Activated CD4-positive, alpha-beta T cell treated with anti-CD3 and anti-CD28 coated beads, Interleukin-2, amount 50 U/mL, for 24 hours (primary cell): ENCODE measurements around the gene MFSD1.

Source experiments
- DNase-seq, 2 donors: peaks; one replicate each; pipeline ENCODE4 v3.0.0-alpha.2; 2020; ENCODE audit warnings: low read depth in 1 of 2, low spot score in 1 of 2

Gene MFSD1, protein sequence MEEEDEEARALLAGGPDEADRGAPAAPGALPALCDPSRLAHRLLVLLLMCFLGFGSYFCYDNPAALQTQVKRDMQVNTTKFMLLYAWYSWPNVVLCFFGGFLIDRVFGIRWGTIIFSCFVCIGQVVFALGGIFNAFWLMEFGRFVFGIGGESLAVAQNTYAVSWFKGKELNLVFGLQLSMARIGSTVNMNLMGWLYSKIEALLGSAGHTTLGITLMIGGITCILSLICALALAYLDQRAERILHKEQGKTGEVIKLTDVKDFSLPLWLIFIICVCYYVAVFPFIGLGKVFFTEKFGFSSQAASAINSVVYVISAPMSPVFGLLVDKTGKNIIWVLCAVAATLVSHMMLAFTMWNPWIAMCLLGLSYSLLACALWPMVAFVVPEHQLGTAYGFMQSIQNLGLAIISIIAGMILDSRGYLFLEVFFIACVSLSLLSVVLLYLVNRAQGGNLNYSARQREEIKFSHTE

DNA sequence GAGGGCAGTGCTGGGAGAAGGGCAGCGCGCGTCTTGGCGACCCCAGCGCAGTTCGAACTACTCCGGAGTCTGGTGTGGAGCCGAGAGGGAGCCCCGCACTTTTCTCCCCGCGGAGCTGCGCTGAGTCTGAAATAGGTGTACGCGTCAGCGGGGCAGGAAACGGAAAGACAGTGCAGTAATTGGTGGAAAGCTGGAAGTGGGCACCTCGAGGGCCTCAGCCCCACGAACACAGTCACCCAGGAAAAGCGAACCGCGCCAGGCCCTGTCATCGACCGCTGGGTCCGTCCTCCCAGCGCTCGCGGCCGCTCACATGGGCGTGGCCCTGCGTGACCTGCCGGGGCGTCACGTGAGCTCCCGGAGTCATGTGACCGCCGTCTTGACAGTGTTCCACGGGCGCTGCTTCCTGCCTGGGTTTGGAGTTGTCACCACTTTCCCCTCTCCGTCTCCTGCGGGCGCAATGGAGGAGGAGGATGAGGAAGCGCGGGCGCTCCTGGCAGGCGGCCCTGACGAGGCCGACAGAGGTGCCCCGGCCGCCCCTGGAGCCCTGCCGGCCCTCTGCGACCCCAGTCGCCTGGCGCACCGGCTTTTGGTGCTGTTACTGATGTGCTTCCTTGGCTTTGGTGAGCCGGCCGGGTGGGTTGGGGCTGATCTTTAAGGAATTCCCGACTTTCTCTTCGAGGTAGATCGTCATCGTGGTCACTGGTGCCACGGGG, at the start of gene MFSD1:
Gene MFSD1 (plus strand): TSS at position 359 of the 713 bp plus-strand sequence. CDS start 99 bp downstream, at position 458.
- DNase-seq, result peak; percentile 71 to 85

DNA sequence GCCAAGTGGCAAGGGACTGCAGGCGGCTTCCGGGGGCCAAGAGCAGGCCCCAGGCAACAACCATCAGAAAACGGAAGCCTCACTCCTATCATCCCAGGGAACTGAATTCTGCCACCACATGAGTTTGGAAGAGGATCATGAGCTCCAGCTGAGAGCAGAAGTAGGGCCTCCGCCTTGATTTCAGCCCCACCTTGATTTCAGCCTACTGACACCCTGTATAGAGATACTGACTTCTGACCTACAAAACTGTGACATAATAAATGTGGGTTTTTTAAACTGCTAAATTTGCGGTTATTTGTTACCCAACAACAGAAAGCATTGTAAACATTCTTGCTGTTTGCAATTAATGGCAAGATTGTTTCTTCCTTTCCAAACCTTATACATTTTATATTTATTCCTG, 48.0 kb upstream of the MFSD1 start:
- DNase-seq, result no peak

DNA sequence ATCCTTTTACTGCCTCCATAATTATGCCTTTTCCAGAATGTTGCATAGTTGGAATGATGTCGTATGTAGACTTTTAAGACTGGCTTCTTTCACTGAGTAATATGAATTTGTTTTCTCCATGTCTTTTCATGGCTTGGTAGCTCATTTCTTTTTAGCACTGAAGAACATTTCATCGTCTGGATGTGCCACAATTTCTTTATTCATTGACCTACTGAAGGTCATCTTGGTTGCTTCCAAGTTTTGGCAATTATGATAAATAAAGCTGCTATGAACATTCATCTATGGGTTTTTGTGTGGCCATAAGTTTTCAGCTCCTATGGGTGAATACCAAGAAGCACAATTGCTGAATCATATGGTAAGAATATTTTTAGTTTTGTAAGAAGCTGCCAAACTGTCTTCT, 46.4 kb upstream of the MFSD1 start:
- no peak for DNase-seq

DNA sequence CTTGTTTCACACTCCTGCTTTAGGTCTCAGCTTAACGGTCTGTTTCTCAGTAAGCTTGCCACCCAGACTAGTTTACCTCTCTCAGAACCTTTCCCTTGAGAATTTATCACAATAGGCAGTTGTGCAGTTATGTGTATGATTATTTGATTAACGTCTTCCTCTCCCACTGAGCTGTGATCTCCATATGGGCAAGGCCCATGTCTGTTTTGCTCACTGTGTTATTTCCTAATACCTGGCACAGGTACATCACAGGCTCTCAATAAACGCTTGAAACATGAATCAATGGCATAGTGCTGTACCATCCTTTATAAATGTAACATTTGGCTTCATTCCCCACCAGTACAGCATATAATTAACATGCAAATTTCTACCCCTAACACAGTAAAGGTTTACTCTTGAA, 40.5 kb upstream of the MFSD1 start:
- DNase-seq, result no peak

DNA sequence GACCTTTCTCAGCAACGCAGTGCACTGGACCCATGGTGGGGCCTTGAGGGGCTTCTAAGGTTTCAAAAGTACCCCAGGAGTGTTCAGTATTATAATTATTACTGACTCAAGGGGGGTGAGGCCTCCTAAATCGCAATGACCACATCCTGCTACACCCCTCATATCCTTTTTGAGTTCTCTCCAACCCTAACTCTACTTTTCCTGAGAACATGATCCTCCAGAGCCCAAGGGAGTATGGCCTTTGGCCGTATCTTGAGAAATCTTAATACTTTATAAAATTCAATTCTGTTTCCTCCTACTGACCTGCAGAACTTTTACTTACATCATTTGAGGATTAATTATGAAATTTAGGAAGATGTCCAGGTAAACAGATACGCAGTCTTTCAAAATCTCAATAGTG, 39.2 kb upstream of the MFSD1 start:
- DNase-seq, result no peak

DNA sequence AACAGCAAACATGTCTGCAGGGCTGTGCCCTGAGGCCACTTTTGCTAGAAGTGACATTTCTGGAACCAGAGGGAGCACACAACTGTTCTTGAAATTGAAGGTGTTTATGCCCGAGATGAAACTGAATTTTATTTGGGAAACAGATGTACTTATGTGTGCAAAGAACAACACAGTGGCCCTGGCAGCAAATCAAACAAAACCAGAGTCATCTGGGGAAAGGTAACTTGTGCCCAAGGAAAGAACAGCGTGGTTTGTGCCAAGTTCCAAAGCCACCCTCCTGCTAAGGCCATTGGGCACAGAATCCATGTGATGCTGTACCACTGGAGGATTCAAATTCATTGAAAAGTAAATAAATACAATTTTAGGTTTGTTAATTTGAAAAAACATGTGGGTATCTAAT, 38.4 kb upstream of the MFSD1 start:
- no peak for DNase-seq

DNA sequence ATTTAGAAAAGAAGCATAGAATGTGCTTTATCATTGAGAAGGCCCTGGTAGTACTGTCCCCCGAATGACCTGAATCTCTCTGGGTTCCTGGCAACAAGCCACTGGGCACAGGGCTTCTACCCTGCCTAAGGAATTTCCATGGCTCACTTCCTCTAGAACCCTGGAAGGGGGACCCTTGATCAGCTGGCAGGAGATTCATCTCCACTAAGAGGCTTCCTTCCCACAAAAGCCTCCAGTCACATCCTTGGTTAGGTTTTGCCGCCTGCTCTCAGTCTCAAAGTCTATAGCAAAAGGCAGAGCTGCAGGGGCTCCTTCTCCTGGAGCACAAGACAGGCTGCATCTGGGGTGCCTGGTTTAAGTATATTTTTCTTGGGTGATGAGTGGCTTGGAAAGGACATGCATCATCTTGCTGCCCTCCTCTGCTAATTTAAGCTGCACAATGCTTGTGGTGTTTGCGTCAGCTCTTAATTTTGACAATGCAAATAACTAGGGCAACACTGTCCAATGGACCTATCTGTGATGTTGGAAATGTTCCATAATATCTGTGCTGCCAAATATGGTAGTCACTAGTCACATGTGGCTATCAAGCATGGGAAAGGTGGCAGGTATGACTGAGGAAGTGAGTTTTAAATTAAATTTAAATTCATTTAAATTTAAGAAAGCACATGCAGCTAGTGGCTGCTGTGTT, 36.2 kb upstream of the MFSD1 start:
- DNase-seq, result no peak

DNA sequence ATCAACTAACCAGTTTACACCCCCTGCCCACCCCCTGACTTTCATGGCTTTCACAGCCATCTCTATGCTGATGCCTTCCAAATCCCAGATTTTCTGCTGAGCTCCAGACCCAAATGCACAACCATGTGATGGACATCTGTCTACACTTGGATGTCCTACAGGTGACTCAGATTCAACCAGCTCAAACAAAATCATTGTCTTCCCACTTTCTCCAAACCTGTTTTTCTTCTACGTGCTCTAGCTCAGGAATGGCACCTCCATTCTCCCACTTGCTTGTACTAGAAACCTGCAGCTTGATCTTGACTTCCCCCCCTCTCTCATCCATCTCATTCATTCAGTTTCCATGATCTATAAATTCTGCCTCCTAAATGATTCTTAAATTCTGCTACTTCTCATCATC, 35.5 kb upstream of the MFSD1 start:
- no peak for DNase-seq

DNA sequence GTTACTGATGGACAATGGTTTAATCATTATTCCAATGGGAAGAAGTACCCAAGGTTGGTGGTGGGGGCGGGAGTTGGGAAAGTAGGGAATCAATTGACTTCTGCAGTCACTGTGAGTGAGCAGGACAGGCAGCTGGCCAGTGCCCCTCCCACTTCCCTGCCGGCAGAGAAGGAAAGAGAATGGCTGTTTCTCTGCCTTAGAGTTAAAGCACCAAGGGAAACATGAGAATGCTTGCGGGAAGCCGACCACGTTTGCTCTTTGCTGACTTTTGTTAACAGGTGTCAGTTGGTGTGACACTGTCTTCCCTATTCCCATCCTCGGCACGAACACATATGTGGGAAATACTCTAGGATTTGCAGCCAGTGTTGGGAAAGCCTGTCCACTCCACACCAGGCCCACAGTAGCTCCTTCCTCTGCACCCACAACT, 33.5 kb upstream of the MFSD1 start:
- DNase-seq, result no peak

DNA sequence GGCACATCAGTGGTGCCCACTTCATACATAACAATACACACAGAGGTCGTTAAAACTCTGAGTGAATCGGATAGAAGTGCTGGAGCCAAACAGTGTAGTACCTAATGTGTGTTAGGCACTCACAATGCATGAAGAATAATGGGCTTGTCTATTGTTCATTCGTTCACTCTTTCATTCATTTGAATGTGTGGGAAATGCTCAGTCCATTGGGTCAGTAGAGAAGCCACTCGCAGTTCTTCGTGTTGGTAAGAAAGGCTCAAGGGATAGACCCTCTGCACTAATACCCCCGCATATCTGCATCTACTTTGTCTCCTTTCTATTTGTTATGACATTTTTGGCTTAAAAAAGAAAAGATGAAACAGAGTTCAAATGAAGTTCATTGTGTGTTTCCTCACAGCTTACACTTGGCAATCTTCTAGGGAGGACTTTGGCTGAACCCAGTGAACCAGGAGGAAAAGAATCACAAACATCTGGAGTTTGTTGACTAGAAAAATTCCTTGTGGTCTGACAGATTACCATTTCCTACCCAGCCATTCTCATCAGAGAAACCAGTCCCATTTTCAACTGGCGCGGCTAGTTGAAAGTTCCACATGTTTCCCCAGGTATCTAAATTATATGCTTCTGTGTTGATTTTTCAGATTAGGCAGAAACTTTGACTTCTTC, 32.8 kb upstream of the MFSD1 start:
- no peak for DNase-seq

DNA sequence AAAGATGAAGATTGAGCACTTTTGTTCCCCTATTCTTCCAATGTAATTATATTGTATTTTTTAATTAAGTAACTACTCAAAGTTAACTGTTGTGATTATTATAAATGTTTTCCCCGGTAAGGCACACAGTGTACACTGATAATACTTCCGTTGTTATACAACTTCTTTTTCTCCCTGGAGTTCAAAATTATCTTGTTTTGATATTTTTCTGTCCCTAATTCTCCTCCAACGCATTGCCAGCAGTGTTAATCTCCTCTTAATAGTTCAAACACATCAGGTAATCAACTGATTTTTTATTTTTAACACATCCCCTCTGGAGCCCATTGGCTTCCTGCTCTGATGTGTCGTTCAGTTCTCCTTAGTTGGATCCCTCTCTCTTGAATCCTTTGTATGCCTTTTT, 32.3 kb upstream of the MFSD1 start:
- no peak for DNase-seq

DNA sequence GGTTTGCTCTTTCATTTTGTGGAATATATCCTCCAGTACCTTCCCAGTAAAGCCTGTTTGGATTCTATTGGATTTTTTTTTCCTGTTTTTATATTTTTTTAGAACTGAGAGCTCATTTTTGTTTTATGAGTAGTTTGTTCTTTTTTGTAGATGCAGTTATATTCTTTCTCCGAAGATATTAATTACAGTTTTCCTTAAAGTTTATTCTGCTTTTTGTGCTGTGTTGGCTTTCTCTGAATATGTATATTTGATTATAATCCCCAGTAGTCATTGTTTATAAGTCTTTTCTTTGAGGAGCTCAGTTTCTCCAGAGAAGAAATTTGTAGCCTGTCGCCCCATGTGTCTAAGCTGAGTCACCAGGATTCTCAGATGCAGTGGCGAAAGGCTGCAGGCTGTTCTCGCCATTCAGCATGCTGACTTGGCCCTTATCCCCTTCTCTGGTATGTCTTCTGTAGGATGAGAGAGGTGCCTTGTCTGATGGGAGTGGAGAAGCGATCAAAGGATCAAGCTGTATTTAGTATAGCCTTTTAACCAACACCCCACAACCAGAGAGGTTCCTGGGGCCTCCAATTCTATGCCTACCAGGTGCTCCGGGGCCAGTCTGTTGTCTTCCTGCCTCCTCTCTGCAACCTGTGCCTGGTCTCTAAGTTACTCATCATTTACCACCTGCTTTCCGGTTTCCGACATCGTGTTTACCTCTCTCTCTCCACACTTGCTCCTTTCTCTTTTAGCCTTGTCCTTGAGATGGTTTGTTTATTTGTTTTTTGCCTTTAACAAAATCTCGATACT, 31.7 kb upstream of the MFSD1 start:
- DNase-seq, result no peak

DNA sequence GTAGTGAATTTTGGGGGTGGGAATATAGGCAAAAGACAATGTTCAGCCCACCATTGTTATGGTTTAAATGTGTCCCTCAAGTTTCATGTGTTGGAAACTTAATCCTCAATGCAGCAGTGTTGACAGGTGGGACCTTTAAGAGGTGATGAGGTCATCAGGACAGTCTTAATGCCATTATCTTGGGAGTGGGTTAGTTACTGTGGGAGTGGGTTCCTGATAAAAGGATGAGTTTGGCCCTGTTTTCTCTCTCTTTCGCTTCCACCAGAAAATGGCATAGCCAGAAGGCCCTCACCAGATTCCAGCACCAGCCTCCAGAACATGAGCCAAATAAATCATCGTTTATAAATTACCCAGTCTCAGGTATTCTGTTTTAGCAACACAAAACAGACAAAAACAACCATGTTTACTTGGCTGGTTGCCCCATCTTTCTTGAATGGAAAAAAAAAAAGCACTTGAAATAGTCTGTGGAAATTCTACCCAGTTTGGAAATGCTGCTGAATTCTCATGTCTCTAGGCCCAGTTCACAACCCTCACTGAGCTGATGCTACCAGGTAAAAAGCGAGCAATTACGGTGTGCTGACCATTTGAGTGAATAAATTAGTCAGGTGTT, 31.0 kb upstream of the MFSD1 start:
- DNase-seq, result no peak

DNA sequence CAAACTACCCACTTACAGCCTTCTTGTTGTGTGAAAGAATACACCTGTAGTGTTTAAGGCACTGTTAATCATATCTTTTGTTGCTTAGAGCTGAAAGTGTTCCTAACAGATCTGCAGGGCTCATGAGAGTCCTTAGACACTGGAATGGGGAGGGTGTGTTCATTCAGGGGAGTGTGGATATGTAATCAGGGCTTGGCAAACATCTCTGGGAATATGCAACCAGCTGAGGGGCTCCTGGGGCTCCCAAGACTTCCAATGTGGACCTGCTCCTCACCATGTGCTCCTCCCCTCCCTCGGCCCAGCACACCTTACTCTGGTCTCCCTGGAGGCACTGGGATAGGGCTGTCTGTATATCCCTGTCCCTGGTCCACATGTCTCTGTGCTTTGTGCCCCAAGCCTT, 30.3 kb upstream of the MFSD1 start:
- DNase-seq, result no peak

DNA sequence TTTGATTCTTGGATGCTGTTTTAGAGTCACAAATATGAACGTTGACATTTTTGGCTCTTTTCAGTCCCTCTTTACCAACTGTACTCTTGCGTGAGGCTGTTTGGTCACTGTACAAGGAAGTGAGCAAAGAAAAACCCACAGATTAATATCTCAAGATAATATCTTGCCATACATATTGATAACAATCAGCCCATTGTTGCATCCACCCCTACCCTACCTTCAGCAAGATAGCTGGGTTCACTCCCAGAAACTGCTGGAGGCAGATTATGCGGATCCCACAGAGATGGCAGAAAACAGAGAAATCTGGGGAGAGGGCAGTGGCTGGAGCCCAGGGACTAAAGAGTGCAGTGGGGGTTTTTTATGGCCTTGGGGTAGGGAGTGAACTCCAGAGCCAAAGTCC, 29.9 kb upstream of the MFSD1 start:
- no peak for DNase-seq

DNA sequence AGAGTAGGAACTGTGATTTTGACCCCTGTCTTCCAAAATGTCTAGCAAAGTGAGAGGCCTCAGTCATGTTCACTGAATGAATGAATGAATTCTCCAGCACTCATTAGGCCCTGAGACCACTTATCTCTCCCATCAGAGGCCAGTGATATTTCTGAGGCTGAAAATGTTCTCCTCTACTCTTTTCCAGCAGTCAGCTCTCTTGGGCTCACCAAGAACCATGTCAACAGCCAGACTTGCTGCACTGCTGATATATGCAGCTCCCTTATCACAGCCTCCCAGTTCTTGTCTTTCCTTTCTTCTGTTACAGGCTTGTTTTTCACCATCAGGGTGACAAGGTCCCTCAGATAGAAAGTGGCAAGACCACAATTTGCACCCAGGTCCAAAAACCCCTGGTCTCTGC, 28.7 kb upstream of the MFSD1 start:
- no peak for DNase-seq

DNA sequence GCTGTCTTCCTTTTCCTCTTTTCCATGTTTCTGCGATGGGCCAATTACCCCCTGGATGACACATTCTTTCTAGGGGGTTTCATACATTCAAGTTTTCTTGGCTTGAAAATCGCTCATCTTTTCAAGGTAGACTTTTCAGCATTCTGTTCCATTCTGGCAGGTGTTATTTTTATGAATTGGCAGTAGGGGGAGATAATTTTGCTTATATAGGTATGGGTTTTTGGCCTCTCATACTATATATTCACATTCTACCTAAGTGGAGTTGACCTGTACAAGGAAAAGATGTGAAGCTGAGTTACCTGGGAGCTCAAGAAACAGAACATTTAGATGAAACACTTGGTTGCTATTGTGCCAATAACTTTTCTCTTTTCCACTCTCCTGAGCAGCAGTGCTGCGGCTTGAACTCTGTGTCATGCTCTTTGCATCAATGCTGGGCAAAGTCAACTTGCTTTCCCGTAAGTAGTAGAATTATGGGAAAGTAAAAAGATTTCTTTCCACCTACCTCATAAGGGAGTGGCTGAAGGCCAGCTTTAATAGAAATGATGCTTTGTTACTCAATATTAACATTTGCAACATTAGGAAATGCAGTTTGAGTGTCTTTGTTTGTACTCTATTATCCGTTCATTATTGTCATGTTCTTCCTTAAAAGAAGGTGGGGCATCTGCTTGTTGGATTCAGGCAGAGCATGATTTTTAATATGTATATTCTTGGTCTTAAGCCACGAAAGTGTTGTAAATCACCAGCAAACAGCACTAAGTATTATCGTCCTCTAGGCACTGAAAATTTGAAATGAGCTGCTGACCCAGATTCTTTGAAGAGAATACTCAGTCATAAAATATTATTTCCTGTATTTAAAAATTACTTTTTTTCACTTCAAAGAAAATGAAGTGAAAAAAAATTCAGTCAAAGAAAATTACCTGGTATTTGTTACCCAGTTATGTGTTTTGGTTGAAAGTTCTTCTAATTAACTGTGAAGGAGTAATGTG, 27.7 kb upstream of the MFSD1 start:
- no peak for DNase-seq

DNA sequence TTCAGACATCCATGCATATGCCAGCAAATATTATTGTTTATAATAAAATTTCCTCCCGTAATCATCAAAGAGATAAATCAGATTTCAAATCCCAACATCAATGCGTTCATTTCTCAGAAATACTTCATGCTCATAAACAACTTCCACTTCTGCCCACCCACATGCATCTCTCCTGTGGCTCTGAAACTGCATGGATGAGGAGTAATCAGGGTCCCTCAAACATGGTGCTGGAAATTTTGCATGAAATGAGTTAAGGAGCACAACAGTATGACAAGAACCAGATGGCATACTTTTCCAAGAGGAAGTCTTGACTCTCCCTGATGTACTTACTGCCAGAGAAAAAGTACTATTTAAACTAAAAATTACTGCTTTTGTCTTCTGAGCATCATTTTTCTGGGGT, 26.9 kb upstream of the MFSD1 start:
- DNase-seq, result no peak
